PFSK-1 (cell line): ENCODE measurements around the gene IL18BP.

ENCODE experiments used
- FOXP2 ChIP-seq: optimal IDR thresholded peaks from 2 replicates; pipeline ENCODE3; 2011; ENCODE audit warnings: borderline replicate concordance, control low read depth, inconsistent platforms; ENCODE audit not compliant: insufficient read depth; ENCODE audit errors: extremely low read length, extremely low read depth
- POLR2AphosphoS5 ChIP-seq: IDR thresholded peaks from 2 replicates; pipeline ENCODE4 v1.6.1; 2012; ENCODE audit warnings: low read depth, mild to moderate bottlenecking, control low read depth, low read length, moderate library complexity
- REST ChIP-seq, 2 experiments: IDR thresholded peaks; 2 replicates each; pipeline versions ENCODE4 v1.6.1 to v1.8.0; 2011 to 2012; ENCODE audit warnings: low read depth in 2 of 2, low read length in 2 of 2, control low read depth in 1 of 2, inconsistent platforms in 1 of 2, mild to moderate bottlenecking in 1 of 2, moderate library complexity in 1 of 2; ENCODE audit not compliant: insufficient read depth in 1 of 2
- SIN3A ChIP-seq: IDR thresholded peaks from 2 replicates; pipeline ENCODE4 v1.6.1; 2012; ENCODE audit warnings: mild to moderate bottlenecking, low read length, moderate library complexity, borderline replicate concordance; ENCODE audit not compliant: insufficient read depth
- TAF1 ChIP-seq: IDR thresholded peaks from 2 replicates; pipeline ENCODE4 v1.6.1; 2012; ENCODE audit warnings: low read length, control low read depth, borderline replicate concordance; ENCODE audit not compliant: insufficient read depth

- TF ChIP-seq REST (IDR thresholded peaks at IDR 0.05; ENCODE audit: insufficient read depth in 1 of 2, low read depth in 2 of 2, low read length in 2 of 2) (no peak), POLR2AphosphoS5 (no peak), SIN3A (no peak), FOXP2 (no peak), TAF1 (no peak)
Measured at GRCh38 chr11:72014761-72015320, 16.1 kb downstream of the IL18BP start.
